ENCODE measurements around the gene RBM43.

The RBM43 gene

GRCh38 chr2:151206446-151206968 is 55.2 kb downstream of the RBM43 start:
- H3K18ac ChIP-seq (ENCODE audit: low read length): no peak overlapping the region
- no peak overlapping the region for H4K91ac ChIP-seq (ENCODE audit: low read depth, low read length)
- H4K8ac ChIP-seq (ENCODE audit: low read depth, low read length): no peak overlapping the region
- no peak overlapping the region for H3K9ac ChIP-seq (ENCODE audit: low read length)
- H3K4ac ChIP-seq (ENCODE audit: low read depth, low read length): no peak overlapping the region
- no peak overlapping the region for H4K12ac ChIP-seq (ENCODE audit: low read depth, low read length)
- H3K4me2 ChIP-seq (ENCODE audit: low read length): no peak overlapping the region
- no peak overlapping the region for H2AFZ ChIP-seq (ENCODE audit: insufficient read depth, low read length, poor library complexity)
- no peaks in the 10 kb centered on the region for H3K4me1 ChIP-seq (ENCODE audit: control insufficient read depth in 1 of 2, insufficient read depth in 2 of 2, low read length in 2 of 2)
- H2BK5ac ChIP-seq (ENCODE audit: low read depth, low read length, poor library complexity): no peak overlapping the region
- H3K27me3 ChIP-seq (ENCODE audit: insufficient read depth, low read length): no peaks in the 10 kb centered on the region
- WGBS (ENCODE audit: extremely low coverage, insufficient coverage, insufficient read length): no CpG with 5 or more reads among the region's 4 CpGs
- H3K36me3 ChIP-seq (ENCODE audit: control insufficient read depth in 1 of 2, insufficient read depth in 2 of 2, low read length in 2 of 2): no peaks in the 10 kb centered on the region
- H3K14ac ChIP-seq (ENCODE audit: low read length): no peak overlapping the region
- no peak overlapping the region for H2AK5ac ChIP-seq (ENCODE audit: low read length)
- H3K79me2 ChIP-seq (ENCODE audit: control insufficient read depth, insufficient read depth, low read length, poor library complexity): no peaks in the 10 kb centered on the region
- no peak overlapping the region for H2BK120ac ChIP-seq (ENCODE audit: insufficient read depth, low read length, poor library complexity)
- H3K23ac ChIP-seq (ENCODE audit: low read length): no peak overlapping the region
- no peak overlapping the region for H3K4me3 ChIP-seq (ENCODE audit: low read depth, low read length)
- H2BK12ac ChIP-seq (ENCODE audit: low read length): no peak overlapping the region
- no peak for DNase-seq
- H3K27ac ChIP-seq (ENCODE audit: low read depth, low read length): no peak overlapping the region
- H3K79me1 ChIP-seq (ENCODE audit: low read length): no peaks in the 10 kb centered on the region
- H3K9me3 ChIP-seq (ENCODE audit: insufficient read depth, low read depth, low read length): no peaks in the 10 kb centered on the region

GRCh38 chr2:151205571-151205970 is 56.1 kb downstream of the RBM43 start:
- no peak overlapping the region for H2AK5ac ChIP-seq (ENCODE audit: low read length)
- H4K12ac ChIP-seq (ENCODE audit: low read depth, low read length): no peak overlapping the region
- no peaks in the 10 kb centered on the region for H3K27me3 ChIP-seq (ENCODE audit: insufficient read depth, low read length)
- no peak overlapping the region for H3K9ac ChIP-seq (ENCODE audit: low read length)
- no peak overlapping the region for H3K27ac ChIP-seq (ENCODE audit: low read depth, low read length)
- no peaks in the 10 kb centered on the region for H3K4me1 ChIP-seq (ENCODE audit: control insufficient read depth in 1 of 2, insufficient read depth in 2 of 2, low read length in 2 of 2)
- H3K14ac ChIP-seq (ENCODE audit: low read length): no peak overlapping the region
- H4K8ac ChIP-seq (ENCODE audit: low read depth, low read length): no peak overlapping the region
- no peak overlapping the region for H2BK12ac ChIP-seq (ENCODE audit: low read length)
- H4K91ac ChIP-seq (ENCODE audit: low read depth, low read length): no peak overlapping the region
- H2BK5ac ChIP-seq (ENCODE audit: low read depth, low read length, poor library complexity): no peak overlapping the region
- H3K23ac ChIP-seq (ENCODE audit: low read length): no peak overlapping the region
- H3K4me2 ChIP-seq (ENCODE audit: low read length): no peak overlapping the region
- H3K79me2 ChIP-seq (ENCODE audit: control insufficient read depth, insufficient read depth, low read length, poor library complexity): no peaks in the 10 kb centered on the region
- no peak overlapping the region for H3K4me3 ChIP-seq (ENCODE audit: low read depth, low read length)
- H3K4ac ChIP-seq (ENCODE audit: low read depth, low read length): no peak overlapping the region
- DNase-seq: no peak
- H3K36me3 ChIP-seq (ENCODE audit: control insufficient read depth in 1 of 2, insufficient read depth in 2 of 2, low read length in 2 of 2): no peaks in the 10 kb centered on the region
- H3K18ac ChIP-seq (ENCODE audit: low read length): no peak overlapping the region
- H3K9me3 ChIP-seq (ENCODE audit: insufficient read depth, low read depth, low read length): no peaks in the 10 kb centered on the region
- H2BK120ac ChIP-seq (ENCODE audit: insufficient read depth, low read length, poor library complexity): no peak overlapping the region
- H3K79me1 ChIP-seq (ENCODE audit: low read length): no peaks in the 10 kb centered on the region
- H2AFZ ChIP-seq (ENCODE audit: insufficient read depth, low read length, poor library complexity): no peak overlapping the region
- WGBS (ENCODE audit: extremely low coverage, insufficient coverage, insufficient read length): no CpG with 5 or more reads among the region's 3 CpGs

DNA sequence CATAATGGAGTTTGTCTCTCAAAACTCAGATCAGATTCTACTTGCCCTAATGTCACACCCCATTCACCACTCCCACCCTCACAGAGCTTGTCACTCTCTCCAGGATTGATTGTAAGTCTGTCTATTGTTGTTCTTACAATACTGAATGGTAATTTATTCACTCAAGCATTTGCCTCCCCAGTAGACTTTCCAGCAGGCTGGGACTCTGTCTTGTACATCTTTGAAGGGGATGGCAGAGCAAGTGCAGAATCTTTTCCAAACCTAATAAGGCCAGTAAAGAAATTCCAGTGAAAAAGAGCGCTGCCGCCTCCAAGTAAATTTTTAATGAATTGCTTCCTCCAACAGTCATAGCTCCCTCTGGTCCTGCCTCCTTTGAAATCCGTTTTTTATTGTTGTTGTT is 56.9 kb downstream of the RBM43 start:
- no peak overlapping the region for H4K91ac ChIP-seq (ENCODE audit: low read depth, low read length)
- no peaks in the 10 kb centered on the region for H3K9me3 ChIP-seq (ENCODE audit: insufficient read depth, low read depth, low read length)
- no peaks in the 10 kb centered on the region for H3K79me1 ChIP-seq (ENCODE audit: low read length)
- H3K14ac ChIP-seq (ENCODE audit: low read length): no peak overlapping the region
- no peaks in the 10 kb centered on the region for H3K27me3 ChIP-seq (ENCODE audit: insufficient read depth, low read length)
- WGBS (ENCODE audit: extremely low coverage, insufficient coverage, insufficient read length): no CpG with 5 or more reads among the region's 3 CpGs
- no peak overlapping the region for H3K27ac ChIP-seq (ENCODE audit: low read depth, low read length)
- H2BK12ac ChIP-seq (ENCODE audit: low read length): no peak overlapping the region
- H4K12ac ChIP-seq (ENCODE audit: low read depth, low read length): no peak overlapping the region
- no peak overlapping the region for H3K4ac ChIP-seq (ENCODE audit: low read depth, low read length)
- no peak overlapping the region for H2AFZ ChIP-seq (ENCODE audit: insufficient read depth, low read length, poor library complexity)
- H2BK5ac ChIP-seq (ENCODE audit: low read depth, low read length, poor library complexity): no peak overlapping the region
- H3K4me1 ChIP-seq (ENCODE audit: control insufficient read depth in 1 of 2, insufficient read depth in 2 of 2, low read length in 2 of 2): no peaks in the 10 kb centered on the region
- no peak overlapping the region for H2BK120ac ChIP-seq (ENCODE audit: insufficient read depth, low read length, poor library complexity)
- DNase-seq: no peak
- H2AK5ac ChIP-seq (ENCODE audit: low read length): no peak overlapping the region
- H3K18ac ChIP-seq (ENCODE audit: low read length): no peak overlapping the region
- H3K79me2 ChIP-seq (ENCODE audit: control insufficient read depth, insufficient read depth, low read length, poor library complexity): no peaks in the 10 kb centered on the region
- no peaks in the 10 kb centered on the region for H3K36me3 ChIP-seq (ENCODE audit: control insufficient read depth in 1 of 2, insufficient read depth in 2 of 2, low read length in 2 of 2)
- H3K9ac ChIP-seq (ENCODE audit: low read length): no peak overlapping the region
- no peak overlapping the region for H3K23ac ChIP-seq (ENCODE audit: low read length)
- no peak overlapping the region for H3K4me3 ChIP-seq (ENCODE audit: low read depth, low read length)
- no peak overlapping the region for H4K8ac ChIP-seq (ENCODE audit: low read depth, low read length)
- H3K4me2 ChIP-seq (ENCODE audit: low read length): no peak overlapping the region

DNA sequence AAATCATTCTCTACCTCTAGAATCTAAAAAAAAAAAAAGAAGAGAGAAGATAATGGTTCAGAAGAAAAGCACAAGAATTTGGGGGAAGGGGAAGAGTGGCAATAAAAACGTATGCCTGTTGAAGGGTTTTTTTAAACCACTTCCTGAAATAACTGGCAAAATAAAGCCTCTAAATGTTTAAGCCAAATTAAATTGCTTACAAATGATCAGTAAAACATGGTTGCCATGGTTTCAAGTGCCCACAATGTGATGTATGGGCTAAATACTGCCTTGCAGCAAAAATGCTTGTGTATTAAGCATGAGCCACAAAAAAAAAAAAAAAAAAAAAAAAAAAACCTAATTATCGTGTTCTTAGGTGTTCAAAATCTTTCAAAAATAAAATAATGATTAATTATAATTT is 60.8 kb downstream of the RBM43 start:
- H3K79me2 ChIP-seq (ENCODE audit: control insufficient read depth, insufficient read depth, low read length, poor library complexity): no peaks in the 10 kb centered on the region
- H3K4ac ChIP-seq (ENCODE audit: low read depth, low read length): no peak overlapping the region
- H3K4me3 ChIP-seq (ENCODE audit: low read depth, low read length): no peak overlapping the region
- no peak for DNase-seq
- no peak overlapping the region for H3K27ac ChIP-seq (ENCODE audit: low read depth, low read length)
- no peak overlapping the region for H2AFZ ChIP-seq (ENCODE audit: insufficient read depth, low read length, poor library complexity)
- no peak overlapping the region for H2BK12ac ChIP-seq (ENCODE audit: low read length)
- peaks cover 4% of the 10 kb centered on the region for H3K9me3 ChIP-seq (ENCODE audit: insufficient read depth, low read depth, low read length)
- no peak overlapping the region for H3K18ac ChIP-seq (ENCODE audit: low read length)
- no peaks in the 10 kb centered on the region for H3K4me1 ChIP-seq (ENCODE audit: control insufficient read depth in 1 of 2, insufficient read depth in 2 of 2, low read length in 2 of 2)
- H3K23ac ChIP-seq (ENCODE audit: low read length): no peak overlapping the region
- H3K4me2 ChIP-seq (ENCODE audit: low read length): no peak overlapping the region
- H2AK5ac ChIP-seq (ENCODE audit: low read length): no peak overlapping the region
- H4K12ac ChIP-seq (ENCODE audit: low read depth, low read length): no peak overlapping the region
- no peak overlapping the region for H4K91ac ChIP-seq (ENCODE audit: low read depth, low read length)
- H3K36me3 ChIP-seq (ENCODE audit: control insufficient read depth in 1 of 2, insufficient read depth in 2 of 2, low read length in 2 of 2): no peaks in the 10 kb centered on the region
- H4K8ac ChIP-seq (ENCODE audit: low read depth, low read length): no peak overlapping the region
- H2BK120ac ChIP-seq (ENCODE audit: insufficient read depth, low read length, poor library complexity): no peak overlapping the region
- H3K9ac ChIP-seq (ENCODE audit: low read length): no peak overlapping the region
- peaks cover under 1% of the 10 kb centered on the region for H3K79me1 ChIP-seq (ENCODE audit: low read length)
- H3K14ac ChIP-seq (ENCODE audit: low read length): no peak overlapping the region
- no peaks in the 10 kb centered on the region for H3K27me3 ChIP-seq (ENCODE audit: insufficient read depth, low read length)
- WGBS (ENCODE audit: extremely low coverage, insufficient coverage, insufficient read length): no CpG with 5 or more reads among the region's 2 CpGs
- no peak overlapping the region for H2BK5ac ChIP-seq (ENCODE audit: low read depth, low read length, poor library complexity)

Measured in trophoblast cell (in vitro differentiated cells and primary cell).